ENCODE data around the gene GJB4.

Gene GJB4

GRCh38 chr1:34779962-34780361 is 20.4 kb downstream of the GJB4 start:
- no peak for DNase-seq

- DNase-seq, result no peak
Measured at GRCh38 chr1:34780528-34780927, 21.0 kb downstream of the GJB4 start.

- no peak for DNase-seq
Measured at GRCh38 chr1:34781071-34781843, 21.7 kb downstream of the GJB4 start, which contains the start of gene GJB3. Gene GJB3 (plus strand): TSS chr1:34781214. CDS start chr1:34784763, 3,549 bp downstream.

- no peak for DNase-seq
Measured at GRCh38 chr1:34781844-34782391, 22.4 kb downstream of the GJB4 start.

- no peak for DNase-seq
Measured at GRCh38 chr1:34784751-34785221, 25.2 kb downstream of the GJB4 start.

- DNase-seq, result no peak
Measured at GRCh38 chr1:34785231-34785874, 25.8 kb downstream of the GJB4 start.

GRCh38 chr1:34785875-34786470 is 26.4 kb downstream of the GJB4 start:
- DNase-seq, result no peak

GRCh38 chr1:34786521-34787325 is 27.2 kb downstream of the GJB4 start:
- peak; percentile 49 to 52 for DNase-seq

GRCh38 chr1:34787461-34788420 is 28.2 kb downstream of the GJB4 start:
- no peak for DNase-seq

- DNase-seq, result no peak
Measured at GRCh38 chr1:34790985-34791384, 31.4 kb downstream of the GJB4 start.

- no peak for DNase-seq
Measured at GRCh38 chr1:34792424-34792823, 32.9 kb downstream of the GJB4 start.

- DNase-seq, result no peak
Measured at GRCh38 chr1:34792868-34793727, 33.6 kb downstream of the GJB4 start, which contains the start of gene GJA4. Gene GJA4 (plus strand): TSS chr1:34792999. CDS start chr1:34794214, 1,215 bp downstream.

- DNase-seq, result no peak
Measured at GRCh38 chr1:34794001-34794789, 34.7 kb downstream of the GJB4 start.

- DNase-seq, result no peak
Measured at GRCh38 chr1:34794790-34795180, 35.2 kb downstream of the GJB4 start.

GRCh38 chr1:34795916-34796315 is 36.4 kb downstream of the GJB4 start:
- DNase-seq, result no peak

GRCh38 chr1:34796990-34797389 is 37.5 kb downstream of the GJB4 start:
- DNase-seq, result no peak

GRCh38 chr1:34800214-34800613 is 40.7 kb downstream of the GJB4 start:
- no peak for DNase-seq

GRCh38 chr1:34803770-34804169 is 44.2 kb downstream of the GJB4 start:
- no peak for DNase-seq

- no peak for DNase-seq
Measured at GRCh38 chr1:34806396-34806795, 46.9 kb downstream of the GJB4 start.
